Vagina (tissue), 2 donors: ENCODE data around the gene THAP8. TPM values are rescaled to one million over a fixed set of nuclear protein-coding genes. Genes with fewer than 3 reads are reported as not detected.
"Not testable (repeated sequence)": the region's sequence is repeated elsewhere in the genome, so short reads cannot be mapped to it uniquely, and the experiment has no call there.

Source experiments
- DNase-seq, 2 donors: peaks; one replicate each; pipeline ENCODE4 v3.0.0-alpha.2; 2017; ENCODE audit errors: extremely low spot score in 2 of 2
- H3K27ac ChIP-seq: fragments of 200-600 bp; sonication (generic); one replicate; pipeline ENCODE4 v1.5.1; 2019
- H3K27me3 ChIP-seq: fragments of 200-600 bp; sonication (generic); one replicate; pipeline ENCODE4 v1.5.1; 2019
- H3K36me3 ChIP-seq, 2 donors: fragments of 200-600 bp; sonication (generic); one replicate each; pipeline ENCODE4 v1.5.1; 2017 to 2019
- H3K4me1 ChIP-seq: fragments of 200-600 bp; sonication (generic); one replicate; pipeline ENCODE4 v1.5.1; 2019
- H3K4me3 ChIP-seq, 2 donors: fragments of 200-600 bp; sonication (generic); 1 replicate in 1 of 2; 2 replicates in 1 of 2; pipeline ENCODE4 v1.5.1; 2016 to 2019
- H3K9me3 ChIP-seq: fragments of 200-600 bp; sonication (generic); one replicate; pipeline ENCODE4 v1.5.1; 2019
- CTCF ChIP-seq, 3 experiments: fragments of 450-650 bp in 2 of 3; fragments of 200-600 bp in 1 of 3; sonication (generic) in 1 of 3; IDR thresholded peaks; one replicate each; pipeline ENCODE4 v1.5.1; 2017 to 2019; ENCODE audit warnings: antibody characterized with exemption in 3 of 3, mild to moderate bottlenecking in 2 of 3, moderate library complexity in 2 of 3
- POLR2A ChIP-seq, 2 donors: fragments of 450-650 bp; IDR thresholded peaks; one replicate each; pipeline ENCODE4 v1.6.1; 2017; ENCODE audit warnings: antibody characterized with exemption in 2 of 2, mild to moderate bottlenecking in 2 of 2, moderate library complexity in 2 of 2
- POLR2AphosphoS5 ChIP-seq, 2 donors: sonication (generic); formaldehyde crosslinking; IDR thresholded peaks; one replicate each; pipeline ENCODE4 v1.9.0; 2017; ENCODE audit warnings: antibody characterized with exemption in 2 of 2, mild to moderate bottlenecking in 2 of 2, low read depth in 1 of 2; ENCODE audit not compliant: insufficient read depth in 1 of 2
- intact Hi-C: fragments of 100-400 bp; cut with DNase I; formaldehyde crosslinking; loops from one replicate; pipeline ENCODE4 v1.15.1; 2023
- total RNA-seq: library from RNA; depleted of rRNA; stranded (reverse); fragments of >200 nt; gene quantifications from one replicate; pipeline ENCODE4 v1.2.3, GENCODE V29; 2016

Gene THAP8
- total RNA-seq, 1 donor from 2014 or later = 12.0 TPM

- Histone ChIP-seq H3K9me3 (no peaks in the 10 kb centered on the region), H3K36me3 (no peaks in the 10 kb centered on the region), H3K27me3 (no peaks in the 10 kb centered on the region), H3K4me1 (peaks cover 9% of the 10 kb centered on the region), H3K4me3 (no peak overlapping the region), H3K27ac (peak overlapping the region; percentile 54)
- intact Hi-C loops = no loop called here
- TF ChIP-seq CTCF (IDR thresholded peaks at IDR 0.05) = no peak
- TF ChIP-seq POLR2A (IDR thresholded peaks at IDR 0.05) = no peak
- TF ChIP-seq POLR2AphosphoS5 (IDR thresholded peaks at IDR 0.05; ENCODE audit: insufficient read depth in 1 of 2, low read depth in 1 of 2) = no peak
- no peak for DNase-seq
Measured at GRCh38 chr19:36043952-36044351, 10.1 kb downstream of the THAP8 start.

GRCh38 chr19:36041831-36042230, 12.3 kb downstream of the THAP8 start:
- Histone ChIP-seq H3K4me3 (no peak overlapping the region), H3K27me3 (no peaks in the 10 kb centered on the region), H3K27ac (peak overlapping the region; percentile 69), H3K36me3 (no peaks in the 10 kb centered on the region), H3K9me3 (no peaks in the 10 kb centered on the region), H3K4me1 (peaks cover 9% of the 10 kb centered on the region)
- DNase-seq = no peak
- TF ChIP-seq POLR2A (IDR thresholded peaks at IDR 0.05) (no peak), POLR2AphosphoS5 (IDR thresholded peaks at IDR 0.05; ENCODE audit: insufficient read depth in 1 of 2, low read depth in 1 of 2) (no peak), CTCF (IDR thresholded peaks at IDR 0.05) (no peak)
- intact Hi-C loops = no loop called here

GRCh38 chr19:36041092-36041491, 13.0 kb downstream of the THAP8 start:
- H3K4me1 ChIP-seq, DNase-seq, H3K27me3 ChIP-seq, H3K4me3 ChIP-seq, H3K9me3 ChIP-seq, intact Hi-C loops, H3K36me3 ChIP-seq: not testable (repeated sequence)
- H3K27ac ChIP-seq = peak overlapping the region; percentile 69

- Histone ChIP-seq H3K4me1 (peaks cover 9% of the 10 kb centered on the region), H3K36me3 (no peaks in the 10 kb centered on the region), H3K4me3 (no peak overlapping the region), H3K9me3 (no peaks in the 10 kb centered on the region), H3K27me3 (no peaks in the 10 kb centered on the region), H3K27ac (peak overlapping the region; percentile 69)
- no peak for DNase-seq
- intact Hi-C loops = no loop called here
- TF ChIP-seq POLR2AphosphoS5 (IDR thresholded peaks at IDR 0.05; ENCODE audit: insufficient read depth in 1 of 2, low read depth in 1 of 2) (no peak), POLR2A (IDR thresholded peaks at IDR 0.05) (no peak), CTCF (IDR thresholded peaks at IDR 0.05) (no peak)
Measured at GRCh38 chr19:36040495-36040894, 13.6 kb downstream of the THAP8 start.

- Histone ChIP-seq H3K27me3 (no peaks in the 10 kb centered on the region), H3K27ac (peak within 1 kb of the TSS; percentile 86), H3K4me1 (peaks cover 15% of the 10 kb centered on the region), H3K36me3 (no peaks in the 10 kb centered on the region), H3K4me3 (peak within 1 kb of the TSS; percentile 68 to 70), H3K9me3 (no peaks in the 10 kb centered on the region)
- intact Hi-C loops = no loop called here
- DNase-seq = no peak
- peak in 1 of 2 donors; percentile 12 for TF ChIP-seq POLR2A (IDR thresholded peaks at IDR 0.05)
- TF ChIP-seq CTCF (IDR thresholded peaks at IDR 0.05) = no peak
- peak in 1 of 2 donors; percentile 69 for TF ChIP-seq POLR2AphosphoS5 (IDR thresholded peaks at IDR 0.05; ENCODE audit: insufficient read depth in 1 of 2, low read depth in 1 of 2)
Measured at GRCh38 chr19:36032251-36033104, 21.6 kb downstream of the THAP8 start, which contains the start of gene CLIP3. Gene CLIP3, minus strand, starts transcription at chr19:36032873. Its CDS starts 516 bp downstream, at chr19:36032357.
